ENCODE results near the gene CYS1. TPM values are rescaled to one million over a fixed set of nuclear protein-coding genes. Genes with fewer than 3 reads are reported as not detected.

The CYS1 gene
- total and polyA plus RNA-seq, 2 of the 13 experiments (the other 11 are each of a cell fraction or from before 2014, with no cell fraction given) = 0.04 TPM; not detected in 1

DNA sequence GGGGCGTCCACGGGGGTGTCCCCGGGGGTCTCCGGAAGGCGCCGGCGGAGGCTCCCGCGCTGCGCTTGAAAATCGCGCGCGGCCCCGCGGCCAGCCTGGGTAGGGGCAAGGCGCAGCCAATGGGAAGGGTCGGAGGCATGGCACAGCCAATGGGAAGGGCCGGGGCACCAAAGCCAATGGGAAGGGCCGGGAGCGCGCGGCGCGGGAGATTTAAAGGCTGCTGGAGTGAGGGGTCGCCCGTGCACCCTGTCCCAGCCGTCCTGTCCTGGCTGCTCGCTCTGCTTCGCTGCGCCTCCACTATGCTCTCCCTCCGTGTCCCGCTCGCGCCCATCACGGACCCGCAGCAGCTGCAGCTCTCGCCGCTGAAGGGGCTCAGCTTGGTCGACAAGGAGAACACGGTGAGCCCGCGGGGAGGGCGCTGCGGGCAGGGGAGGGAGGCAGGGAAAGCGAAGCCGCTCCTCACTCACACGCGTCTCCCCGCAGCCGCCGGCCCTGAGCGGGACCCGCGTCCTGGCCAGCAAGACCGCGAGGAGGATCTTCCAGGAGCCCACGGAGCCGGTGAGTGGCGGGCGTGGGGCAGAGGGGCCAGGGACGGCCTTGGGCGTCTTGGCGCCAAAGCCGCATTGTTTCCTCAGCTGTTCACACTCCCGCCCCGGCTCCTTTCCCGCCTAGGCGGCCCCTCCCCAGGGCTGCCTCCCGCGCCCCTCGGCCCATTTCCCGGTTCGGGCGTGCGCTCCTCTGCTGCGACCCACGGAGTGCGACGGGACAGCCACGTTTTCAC lies 42.5 kb upstream of the CYS1 start, which contains the start of gene RRM2 (continued):
- TF ChIP-seq, protein P1, sequence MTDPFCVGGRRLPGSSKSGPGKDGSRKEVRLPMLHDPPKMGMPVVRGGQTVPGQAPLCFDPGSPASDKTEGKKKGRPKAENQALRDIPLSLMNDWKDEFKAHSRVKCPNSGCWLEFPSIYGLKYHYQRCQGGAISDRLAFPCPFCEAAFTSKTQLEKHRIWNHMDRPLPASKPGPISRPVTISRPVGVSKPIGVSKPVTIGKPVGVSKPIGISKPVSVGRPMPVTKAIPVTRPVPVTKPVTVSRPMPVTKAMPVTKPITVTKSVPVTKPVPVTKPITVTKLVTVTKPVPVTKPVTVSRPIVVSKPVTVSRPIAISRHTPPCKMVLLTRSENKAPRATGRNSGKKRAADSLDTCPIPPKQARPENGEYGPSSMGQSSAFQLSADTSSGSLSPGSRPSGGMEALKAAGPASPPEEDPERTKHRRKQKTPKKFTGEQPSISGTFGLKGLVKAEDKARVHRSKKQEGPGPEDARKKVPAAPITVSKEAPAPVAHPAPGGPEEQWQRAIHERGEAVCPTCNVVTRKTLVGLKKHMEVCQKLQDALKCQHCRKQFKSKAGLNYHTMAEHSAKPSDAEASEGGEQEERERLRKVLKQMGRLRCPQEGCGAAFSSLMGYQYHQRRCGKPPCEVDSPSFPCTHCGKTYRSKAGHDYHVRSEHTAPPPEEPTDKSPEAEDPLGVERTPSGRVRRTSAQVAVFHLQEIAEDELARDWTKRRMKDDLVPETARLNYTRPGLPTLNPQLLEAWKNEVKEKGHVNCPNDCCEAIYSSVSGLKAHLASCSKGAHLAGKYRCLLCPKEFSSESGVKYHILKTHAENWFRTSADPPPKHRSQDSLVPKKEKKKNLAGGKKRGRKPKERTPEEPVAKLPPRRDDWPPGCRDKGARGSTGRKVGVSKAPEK (CRISPR knock-in tag; IDR thresholded peaks at IDR 0.05; ENCODE audit: borderline replicate concordance) = peak; percentile 93; the same call in 1 of the 2 replicates
- TF ChIP-seq ZNF329 (CRISPR knock-in tag; IDR thresholded peaks at IDR 0.05; ENCODE audit: low read depth) = peak; percentile 46; the same call in 1 of the 2 replicates
- TF ChIP-seq MTF1 (CRISPR knock-in tag; IDR thresholded peaks at IDR 0.05) = no peak; the same call in 1 of the 2 replicates
- peak; percentile 69; the same call in 1 of the 2 replicates for TF ChIP-seq SP4 (CRISPR knock-in tag; IDR thresholded peaks at IDR 0.05)
- TF ChIP-seq ZNF160 (CRISPR knock-in tag; IDR thresholded peaks at IDR 0.05) = peak; percentile 85; the same call in 1 of the 2 replicates
- 0 out of 2 replicates have a peak, but pooled peaks have one; percentile 40 for TF ChIP-seq KLF12 (CRISPR knock-in tag; IDR thresholded peaks at IDR 0.05; ENCODE audit: borderline replicate concordance)
- TF ChIP-seq, protein P2, sequence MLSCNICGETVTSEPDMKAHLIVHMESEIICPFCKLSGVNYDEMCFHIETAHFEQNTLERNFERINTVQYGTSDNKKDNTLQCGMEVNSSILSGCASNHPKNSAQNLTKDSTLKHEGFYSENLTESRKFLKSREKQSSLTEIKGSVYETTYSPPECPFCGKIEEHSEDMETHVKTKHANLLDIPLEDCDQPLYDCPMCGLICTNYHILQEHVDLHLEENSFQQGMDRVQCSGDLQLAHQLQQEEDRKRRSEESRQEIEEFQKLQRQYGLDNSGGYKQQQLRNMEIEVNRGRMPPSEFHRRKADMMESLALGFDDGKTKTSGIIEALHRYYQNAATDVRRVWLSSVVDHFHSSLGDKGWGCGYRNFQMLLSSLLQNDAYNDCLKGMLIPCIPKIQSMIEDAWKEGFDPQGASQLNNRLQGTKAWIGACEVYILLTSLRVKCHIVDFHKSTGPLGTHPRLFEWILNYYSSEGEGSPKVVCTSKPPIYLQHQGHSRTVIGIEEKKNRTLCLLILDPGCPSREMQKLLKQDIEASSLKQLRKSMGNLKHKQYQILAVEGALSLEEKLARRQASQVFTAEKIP (CRISPR knock-in tag; IDR thresholded peaks at IDR 0.05; ENCODE audit: borderline replicate concordance) = no peak
- TF ChIP-seq, protein P3, sequence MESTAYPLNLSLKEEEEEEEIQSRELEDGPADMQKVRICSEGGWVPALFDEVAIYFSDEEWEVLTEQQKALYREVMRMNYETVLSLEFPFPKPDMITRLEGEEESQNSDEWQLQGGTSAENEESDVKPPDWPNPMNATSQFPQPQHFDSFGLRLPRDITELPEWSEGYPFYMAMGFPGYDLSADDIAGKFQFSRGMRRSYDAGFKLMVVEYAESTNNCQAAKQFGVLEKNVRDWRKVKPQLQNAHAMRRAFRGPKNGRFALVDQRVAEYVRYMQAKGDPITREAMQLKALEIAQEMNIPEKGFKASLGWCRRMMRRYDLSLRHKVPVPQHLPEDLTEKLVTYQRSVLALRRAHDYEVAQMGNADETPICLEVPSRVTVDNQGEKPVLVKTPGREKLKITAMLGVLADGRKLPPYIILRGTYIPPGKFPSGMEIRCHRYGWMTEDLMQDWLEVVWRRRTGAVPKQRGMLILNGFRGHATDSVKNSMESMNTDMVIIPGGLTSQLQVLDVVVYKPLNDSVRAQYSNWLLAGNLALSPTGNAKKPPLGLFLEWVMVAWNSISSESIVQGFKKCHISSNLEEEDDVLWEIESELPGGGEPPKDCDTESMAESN (CRISPR knock-in tag; conservative IDR thresholded peaks at IDR 0.05) = peak; percentile 100
- peak; percentile 85 for TF ChIP-seq HDAC2 (CRISPR knock-in tag; IDR thresholded peaks at IDR 0.05)
- TF ChIP-seq ATF7-NPFF (CRISPR knock-in tag; IDR thresholded peaks at IDR 0.05; ENCODE audit: low read depth) = peak; percentile 100
- peak; percentile 65; the same call in 1 of the 2 replicates for TF ChIP-seq SAFB2 (CRISPR knock-in tag; IDR thresholded peaks at IDR 0.05; ENCODE audit: borderline replicate concordance, low read depth)
- TF ChIP-seq CBX1 (IDR thresholded peaks at IDR 0.05; ENCODE audit: low read depth) = peak; percentile 91
- TF ChIP-seq ZNF382 (CRISPR knock-in tag; IDR thresholded peaks at IDR 0.05; ENCODE audit: borderline replicate concordance) = no peak
- no peak; the same call in 1 of the 2 replicates for TF ChIP-seq ELF1 (CRISPR knock-in tag; IDR thresholded peaks at IDR 0.05)
- 0 out of 2 replicates have a peak, but pooled peaks have one; percentile 35 for TF ChIP-seq ZSCAN22 (CRISPR knock-in tag; IDR thresholded peaks at IDR 0.05)
- TF ChIP-seq, protein P4, sequence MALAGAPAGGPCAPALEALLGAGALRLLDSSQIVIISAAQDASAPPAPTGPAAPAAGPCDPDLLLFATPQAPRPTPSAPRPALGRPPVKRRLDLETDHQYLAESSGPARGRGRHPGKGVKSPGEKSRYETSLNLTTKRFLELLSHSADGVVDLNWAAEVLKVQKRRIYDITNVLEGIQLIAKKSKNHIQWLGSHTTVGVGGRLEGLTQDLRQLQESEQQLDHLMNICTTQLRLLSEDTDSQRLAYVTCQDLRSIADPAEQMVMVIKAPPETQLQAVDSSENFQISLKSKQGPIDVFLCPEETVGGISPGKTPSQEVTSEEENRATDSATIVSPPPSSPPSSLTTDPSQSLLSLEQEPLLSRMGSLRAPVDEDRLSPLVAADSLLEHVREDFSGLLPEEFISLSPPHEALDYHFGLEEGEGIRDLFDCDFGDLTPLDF (CRISPR knock-in tag; IDR thresholded peaks at IDR 0.05) = peak; percentile 91
- TF ChIP-seq, protein P5, sequence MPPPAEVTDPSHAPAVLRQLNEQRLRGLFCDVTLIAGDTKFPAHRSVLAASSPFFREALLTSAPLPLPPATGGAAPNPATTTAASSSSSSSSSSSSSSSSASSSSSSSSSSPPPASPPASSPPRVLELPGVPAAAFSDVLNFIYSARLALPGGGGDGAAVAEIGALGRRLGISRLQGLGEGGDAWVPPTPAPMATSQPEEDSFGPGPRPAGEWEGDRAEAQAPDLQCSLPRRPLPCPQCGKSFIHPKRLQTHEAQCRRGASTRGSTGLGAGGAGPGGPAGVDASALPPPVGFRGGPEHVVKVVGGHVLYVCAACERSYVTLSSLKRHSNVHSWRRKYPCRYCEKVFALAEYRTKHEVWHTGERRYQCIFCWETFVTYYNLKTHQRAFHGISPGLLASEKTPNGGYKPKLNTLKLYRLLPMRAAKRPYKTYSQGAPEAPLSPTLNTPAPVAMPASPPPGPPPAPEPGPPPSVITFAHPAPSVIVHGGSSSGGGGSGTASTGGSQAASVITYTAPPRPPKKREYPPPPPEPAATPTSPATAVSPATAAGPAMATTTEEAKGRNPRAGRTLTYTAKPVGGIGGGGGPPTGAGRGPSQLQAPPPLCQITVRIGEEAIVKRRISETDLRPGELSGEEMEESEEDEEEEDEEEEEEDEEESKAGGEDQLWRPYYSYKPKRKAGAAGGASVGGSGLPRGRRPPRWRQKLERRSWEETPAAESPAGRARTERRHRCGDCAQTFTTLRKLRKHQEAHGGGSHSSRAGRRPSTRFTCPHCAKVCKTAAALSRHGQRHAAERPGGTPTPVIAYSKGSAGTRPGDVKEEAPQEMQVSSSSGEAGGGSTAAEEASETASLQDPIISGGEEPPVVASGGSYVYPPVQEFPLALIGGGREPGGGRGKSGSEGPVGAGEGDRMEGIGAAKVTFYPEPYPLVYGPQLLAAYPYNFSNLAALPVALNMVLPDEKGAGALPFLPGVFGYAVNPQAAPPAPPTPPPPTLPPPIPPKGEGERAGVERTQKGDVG (CRISPR knock-in tag; IDR thresholded peaks at IDR 0.05; ENCODE audit: borderline replicate concordance) = no peak; the same call in 1 of the 2 replicates

Measured in HepG2 (cell line).